GM12878 (cell line): Measurements from ENCODE around the gene NKAIN2. TPM values are rescaled to one million over a fixed set of nuclear protein-coding genes. Genes with fewer than 3 reads are reported as not detected.

Experiments used
- ATAC-seq: fragments of 200-7000 bp; cut with Tn5 transposase; 3 replicates; pipeline ENCODE4 v1.9.1; 2020; ENCODE audit warnings: mild to moderate bottlenecking, moderate library complexity
- BruUV-seq: library from RNA; stranded (reverse); fragments of 400-500 nt; replicated peaks from 2 replicates; lab custom pipeline; 2021; lab: Mats Ljungman, UMichigan
- CTCF ChIA-PET: fragments of 300-600 bp; sonication (Branson Sonifier 250); formaldehyde crosslinking; extraction: SDS; loops from one replicate; lab custom pipeline; 2021; ENCODE audit warnings: inconsistent platforms; lab: Yijun Ruan, JAX
- POLR2A ChIA-PET: fragments of 350-600 bp; formaldehyde crosslinking; extraction: SDS; loops from one replicate; lab custom pipeline; 2021; ENCODE audit warnings: inconsistent platforms; lab: Charles Lee
- RAD21 ChIA-PET: fragments of 300-600 bp; sonication (Branson Sonifier 250); formaldehyde crosslinking; loops from one replicate; lab custom pipeline; 2023; ENCODE audit warnings: antibody characterized with exemption; ENCODE audit not compliant: unreplicated experiment; lab: Charles Lee
- SMC1A ChIA-PET: fragments of 300-600 bp; sonication (Branson Sonifier 250); formaldehyde crosslinking; loops from one replicate; lab custom pipeline; 2023; ENCODE audit not compliant: unreplicated experiment, uncharacterized antibody; lab: Charles Lee
- DNase-seq: peaks from one replicate; pipeline ENCODE4 v3.0.0-alpha.2; 2011; ENCODE audit warnings: low read depth, low spot score
- FAIRE-seq: peaks from 3 replicates; lab custom pipeline; 2011; peaks lifted over from hg19 to GRCh38; lab: Jason Lieb, UNC
- H2AFZ ChIP-seq: 2 replicates; pipeline ENCODE4 v1.6.0; 2011; ENCODE audit warnings: low read depth, low read length, control low read depth; ENCODE audit not compliant: control insufficient read depth
- H3K27ac ChIP-seq: 2 replicates; pipeline ENCODE4 v1.5.1; 2011; ENCODE audit warnings: control low read depth; ENCODE audit not compliant: control insufficient read depth, insufficient read depth
- H3K27me3 ChIP-seq, 2 experiments: replicated peaks in 1 of 2; 2 replicates each; pipeline versions ENCODE4 v1.6.0 to v1.6.1; 2011; ENCODE audit warnings: low read length in 1 of 2; ENCODE audit not compliant: control insufficient read depth in 2 of 2, insufficient read depth in 2 of 2
- H3K36me3 ChIP-seq, 2 experiments: 2 replicates each; pipeline ENCODE4 v1.5.1; 2011; ENCODE audit warnings: low read length in 1 of 2; ENCODE audit not compliant: control insufficient read depth in 2 of 2, insufficient read depth in 2 of 2
- H3K4me1 ChIP-seq: 2 replicates; pipeline ENCODE4 v1.6.1; 2011; ENCODE audit warnings: mild to moderate bottlenecking, low read length, moderate library complexity, mixed read lengths; ENCODE audit not compliant: control insufficient read depth, insufficient read depth
- H3K4me2 ChIP-seq: 2 replicates; pipeline ENCODE4 v1.6.0; 2011; ENCODE audit warnings: control low read depth; ENCODE audit not compliant: control insufficient read depth, insufficient read depth
- H3K4me3 ChIP-seq: fragments of 200-600 bp; sonication (generic); 2 replicates; pipeline ENCODE4 v1.5.1; 2016
- H3K79me2 ChIP-seq: 2 replicates; pipeline ENCODE4 v1.6.0; 2011; ENCODE audit warnings: low read length; ENCODE audit not compliant: control insufficient read depth, insufficient read depth
- H3K9ac ChIP-seq: 2 replicates; pipeline ENCODE4 v1.8.0; 2011; ENCODE audit warnings: low read length, control low read depth, mixed read lengths; ENCODE audit not compliant: control insufficient read depth, insufficient read depth
- H3K9me3 ChIP-seq: replicated peaks from 3 replicates; pipeline ENCODE4 v1.5.1; 2011; ENCODE audit warnings: mild to moderate bottlenecking, low read length; ENCODE audit not compliant: control insufficient read depth, insufficient read depth
- H4K20me1 ChIP-seq: 2 replicates; pipeline ENCODE4 v1.6.0; 2011; ENCODE audit not compliant: control insufficient read depth, insufficient read depth
- BMI1 ChIP-seq: fragments of 450-650 bp; IDR thresholded peaks from 2 replicates; pipeline ENCODE4 v1.6.1; 2016; ENCODE audit warnings: mild to moderate bottlenecking, moderate library complexity, borderline replicate concordance
- CUX1 ChIP-seq: IDR thresholded peaks from 2 replicates; pipeline ENCODE4 v1.6.1; 2012; ENCODE audit warnings: improper control_type of control experiment, low read depth, low read length; ENCODE audit not compliant: insufficient replicate concordance
- DPF2 ChIP-seq: fragments of 450-650 bp; IDR thresholded peaks from 2 replicates; pipeline ENCODE4 v1.6.1; 2017; ENCODE audit warnings: mild to moderate bottlenecking
- HDAC2 ChIP-seq: fragments of 200-600 bp; sonication (generic); IDR thresholded peaks from 2 replicates; pipeline ENCODE4 v1.6.1; 2017
- MYB ChIP-seq: fragments of 150-350 bp; IDR thresholded peaks from 2 replicates; pipeline ENCODE4 v1.6.1; 2014; ENCODE audit warnings: mild to moderate bottlenecking, low read depth, low read length, borderline replicate concordance
- NR2F1 ChIP-seq: fragments of 450-650 bp; conservative IDR thresholded peaks from 2 replicates; pipeline ENCODE4 v1.6.1; 2017; ENCODE audit warnings: mild to moderate bottlenecking
- PAX8 ChIP-seq: fragments of 450-650 bp; IDR thresholded peaks from 2 replicates; pipeline ENCODE4 v1.6.1; 2017; ENCODE audit warnings: mild to moderate bottlenecking, moderate library complexity
- RB1 ChIP-seq: fragments of 450-650 bp; formaldehyde crosslinking; IDR thresholded peaks from 2 replicates; pipeline ENCODE4 v1.6.1; 2017; ENCODE audit warnings: mild to moderate bottlenecking, borderline replicate concordance
- STAT3 ChIP-seq: IDR thresholded peaks from 2 replicates; pipeline ENCODE4 v1.6.1; 2011; ENCODE audit warnings: low read depth, low read length, improper control_type of control experiment
- TCF3 ChIP-seq: IDR thresholded peaks from 2 replicates; pipeline ENCODE4 v1.6.1; 2012; ENCODE audit warnings: low read depth, mild to moderate bottlenecking, low read length, borderline replicate concordance; ENCODE audit not compliant: insufficient read depth
- YBX1 ChIP-seq: fragments of 450-650 bp; IDR thresholded peaks from 2 replicates; pipeline ENCODE4 v1.6.1; 2016; ENCODE audit warnings: antibody characterized with exemption
- ZNF384 ChIP-seq: IDR thresholded peaks from 2 replicates; pipeline ENCODE4 v1.6.1; 2012; ENCODE audit warnings: low read depth, mild to moderate bottlenecking, low read length, improper control_type of control experiment, borderline replicate concordance
- ZSCAN29 ChIP-seq: fragments of 450-650 bp; IDR thresholded peaks from 2 replicates; pipeline ENCODE4 v1.6.1; 2017; ENCODE audit warnings: mild to moderate bottlenecking, moderate library complexity
- WGBS: methylation state at CpG from one replicate; pipeline ENCODE4 v1.1.6; 2016; ENCODE audit warnings: low lambda C conversion rate; ENCODE audit not compliant: insufficient replicate concordance, insufficient coverage; ENCODE audit errors: missing lambda C conversion rate; 5-methylcytosine and 5-hydroxymethylcytosine counted together
- in situ Hi-C: fragments of 300-500 bp; cut with MboI; formaldehyde crosslinking; loops from 9 replicates; pipeline ENCODE4 v1.14.3; 2018; ENCODE audit warnings: mixed read lengths
- intact Hi-C: fragments of 100-400 bp; cut with micrococcal nuclease; formaldehyde crosslinking; loops from one replicate; pipeline ENCODE4 v1.14.2; 2022; ENCODE audit not compliant: unreplicated experiment
- polyA plus RNA-seq, 11 experiments: library from polyadenylated mRNA; depleted of rRNA in 4 of 11; unstranded in 6 of 11; stranded (reverse) in 5 of 11; fragments of >200 nt; fragmentation: Nextera tagmentation in 4 of 11; fragmentation: Illumina TruSeq in 1 of 11; extraction: Ambion mirVana in 4 of 11; extraction: Trizol in 1 of 11; gene quantifications; 1 replicate in 1 of 11; 2 replicates in 10 of 11; pipeline versions ENCODE4 v1.2.1 to v1.2.3, GENCODE V29; 2011 to 2016; ENCODE audit warnings: inconsistent platforms in 2 of 11, missing spikeins in 2 of 11, low read depth in 1 of 11
- total RNA-seq, 4 experiments: library from RNA; depleted of rRNA in 3 of 4; stranded (reverse); fragments of >200 nt in 3 of 4; fragmentation: Illumina TruSeq in 1 of 4; extraction: Trizol in 1 of 4; gene quantifications; 2 replicates each; pipeline versions ENCODE4 v1.2.1 to v1.2.3, GENCODE V29; 2013 to 2021
- TF ChIP-seq, protein P1 (sequence below): IDR thresholded peaks from 2 replicates; pipeline ENCODE4 v1.6.1; 2011; ENCODE audit warnings: low read depth, mild to moderate bottlenecking, low read length, moderate library complexity, borderline replicate concordance; ENCODE audit errors: extremely low read depth
- TF ChIP-seq, protein P2 (sequence below): IDR thresholded peaks from 2 replicates; pipeline ENCODE4 v1.6.1; 2012; ENCODE audit warnings: low read length, inconsistent platforms

Gene NKAIN2
- total and polyA plus RNA-seq, 10 of the 15 experiments (the other 5 are each of a cell fraction or from before 2014, with no cell fraction given): not detected

DNA sequence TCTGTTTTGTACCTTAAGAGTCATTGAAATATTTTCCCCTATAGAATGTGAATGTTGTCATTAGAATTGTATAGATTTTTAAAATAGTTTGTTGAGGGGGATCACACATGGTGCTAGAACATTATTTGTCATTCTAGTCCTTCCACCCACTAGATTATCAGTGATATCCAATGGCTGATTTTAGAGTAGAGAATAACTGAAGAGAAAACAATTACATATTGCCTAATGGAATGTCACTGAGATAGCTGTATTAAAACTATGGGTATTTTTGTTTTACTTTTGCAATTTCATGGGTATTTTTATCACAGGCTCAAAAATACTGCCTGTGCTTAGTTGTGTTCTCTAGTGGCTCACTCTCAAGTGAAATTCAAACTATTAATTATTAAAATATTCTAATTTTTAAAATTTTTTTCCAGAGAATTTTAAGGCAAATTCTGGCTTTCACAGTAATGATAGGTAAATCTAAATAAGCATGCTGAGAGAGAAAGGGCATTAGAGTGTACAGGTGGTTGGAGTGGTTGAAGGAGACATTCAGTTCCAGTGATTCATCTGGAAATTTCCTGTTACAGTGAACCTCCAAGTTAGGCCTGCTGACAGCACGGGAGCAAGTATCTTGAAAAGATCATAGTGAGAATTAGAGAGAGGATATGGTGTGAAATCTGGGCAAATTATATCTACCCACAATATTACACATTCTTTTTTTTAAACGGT lies 399.6 kb downstream of the NKAIN2 start:
- in situ Hi-C loops: no loop called here
- intact Hi-C loops: no loop called here
- H3K79me2 ChIP-seq: no peaks in the 10 kb centered on the region
- ChIA-PET CTCF (no interaction called here), SMC1A (no interaction called here), RAD21 (no interaction called here)
- H4K20me1 ChIP-seq: no peaks in the 10 kb centered on the region
- no peaks in the 10 kb centered on the region for H3K27me3 ChIP-seq
- no peaks in the 10 kb centered on the region for H3K9me3 ChIP-seq
- BruUV-seq: no TSS peak
- no peak for DNase-seq
- TF ChIP-seq MYB: no peak
- TF ChIP-seq RB1: no peak
- TF ChIP-seq, protein P1, sequence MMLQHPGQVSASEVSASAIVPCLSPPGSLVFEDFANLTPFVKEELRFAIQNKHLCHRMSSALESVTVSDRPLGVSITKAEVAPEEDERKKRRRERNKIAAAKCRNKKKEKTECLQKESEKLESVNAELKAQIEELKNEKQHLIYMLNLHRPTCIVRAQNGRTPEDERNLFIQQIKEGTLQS: no peak
- TF ChIP-seq, protein P2, sequence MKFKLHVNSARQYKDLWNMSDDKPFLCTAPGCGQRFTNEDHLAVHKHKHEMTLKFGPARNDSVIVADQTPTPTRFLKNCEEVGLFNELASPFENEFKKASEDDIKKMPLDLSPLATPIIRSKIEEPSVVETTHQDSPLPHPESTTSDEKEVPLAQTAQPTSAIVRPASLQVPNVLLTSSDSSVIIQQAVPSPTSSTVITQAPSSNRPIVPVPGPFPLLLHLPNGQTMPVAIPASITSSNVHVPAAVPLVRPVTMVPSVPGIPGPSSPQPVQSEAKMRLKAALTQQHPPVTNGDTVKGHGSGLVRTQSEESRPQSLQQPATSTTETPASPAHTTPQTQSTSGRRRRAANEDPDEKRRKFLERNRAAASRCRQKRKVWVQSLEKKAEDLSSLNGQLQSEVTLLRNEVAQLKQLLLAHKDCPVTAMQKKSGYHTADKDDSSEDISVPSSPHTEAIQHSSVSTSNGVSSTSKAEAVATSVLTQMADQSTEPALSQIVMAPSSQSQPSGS: no peak
- TF ChIP-seq ZSCAN29: no peak
- TF ChIP-seq ZNF384: no peak
- no peak for TF ChIP-seq TCF3
- no peak for TF ChIP-seq CUX1
- no peak for TF ChIP-seq HDAC2
- TF ChIP-seq NR2F1: no peak
- TF ChIP-seq STAT3: no peak
- TF ChIP-seq DPF2: no peak
- no peak for TF ChIP-seq PAX8
- TF ChIP-seq BMI1: no peak
- TF ChIP-seq YBX1: no peak
- TF ChIP-seq, all 136 proteins: peak for 0
- no peak overlapping the region for H2AFZ ChIP-seq
- H3K36me3 ChIP-seq: no peaks in the 10 kb centered on the region
- POLR2A ChIA-PET: no interaction called here
- WGBS: 3% methylated on average over 2 of the region's 2 CpGs
- H3K27ac ChIP-seq: no peak overlapping the region
- no peak for FAIRE-seq
- no peak overlapping the region for H3K4me2 ChIP-seq
- H3K4me3 ChIP-seq: no peak overlapping the region
- H3K4me1 ChIP-seq: no peaks in the 10 kb centered on the region
- H3K9ac ChIP-seq: no peak overlapping the region
- no peak for ATAC-seq
